Coronary artery (tissue), 2 donors: Measurements from ENCODE around the gene MICU1.
"Not testable (repeated sequence)": the region's sequence is repeated elsewhere in the genome, so short reads cannot be mapped to it uniquely, and the experiment has no call there.

Source experiments
- DNase-seq: peaks from one replicate; pipeline ENCODE4 v3.0.0-alpha.2; 2017; ENCODE audit warnings: low spot score
- H3K27ac ChIP-seq, 2 donors: fragments of 200-600 bp; sonication (generic); one replicate each; pipeline ENCODE4 v1.5.1; 2016 to 2019
- H3K4me3 ChIP-seq: fragments of 200-600 bp; sonication (generic); 2 replicates; pipeline ENCODE4 v1.5.1; 2016; ENCODE audit warnings: mild to moderate bottlenecking, moderate library complexity
- TF ChIP-seq, protein P1 (sequence below): fragments of 200-600 bp; sonication (generic); IDR thresholded peaks from one replicate; pipeline ENCODE4 v1.5.1; 2019; ENCODE audit warnings: antibody characterized with exemption

Gene MICU1

DNA sequence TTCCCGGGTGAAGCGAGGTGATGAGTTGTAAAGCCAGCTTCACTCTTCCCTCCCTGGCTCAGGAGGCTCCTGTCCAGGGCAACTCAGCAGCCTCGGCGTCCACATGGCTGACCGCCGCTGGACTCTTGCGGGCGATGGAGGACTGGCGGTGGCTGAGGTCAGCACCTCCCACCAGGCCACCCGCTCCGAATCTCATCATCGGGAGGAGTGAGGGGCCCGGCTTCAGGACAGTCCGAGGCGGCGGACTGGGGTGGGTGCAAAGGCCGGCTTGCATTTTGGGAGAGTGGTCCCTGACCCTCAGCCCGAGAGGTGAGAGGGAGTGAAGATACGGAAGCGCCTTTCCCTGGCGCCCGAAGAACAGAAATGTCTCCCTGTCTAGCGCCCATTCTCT is 271.9 kb downstream of the MICU1 start:
- Histone ChIP-seq H3K4me3 (peak overlapping the region; percentile 80), H3K27ac (peak overlapping the region; percentile 86 to 94)
- peak; percentile 82 for DNase-seq
- TF ChIP-seq, protein P1, sequence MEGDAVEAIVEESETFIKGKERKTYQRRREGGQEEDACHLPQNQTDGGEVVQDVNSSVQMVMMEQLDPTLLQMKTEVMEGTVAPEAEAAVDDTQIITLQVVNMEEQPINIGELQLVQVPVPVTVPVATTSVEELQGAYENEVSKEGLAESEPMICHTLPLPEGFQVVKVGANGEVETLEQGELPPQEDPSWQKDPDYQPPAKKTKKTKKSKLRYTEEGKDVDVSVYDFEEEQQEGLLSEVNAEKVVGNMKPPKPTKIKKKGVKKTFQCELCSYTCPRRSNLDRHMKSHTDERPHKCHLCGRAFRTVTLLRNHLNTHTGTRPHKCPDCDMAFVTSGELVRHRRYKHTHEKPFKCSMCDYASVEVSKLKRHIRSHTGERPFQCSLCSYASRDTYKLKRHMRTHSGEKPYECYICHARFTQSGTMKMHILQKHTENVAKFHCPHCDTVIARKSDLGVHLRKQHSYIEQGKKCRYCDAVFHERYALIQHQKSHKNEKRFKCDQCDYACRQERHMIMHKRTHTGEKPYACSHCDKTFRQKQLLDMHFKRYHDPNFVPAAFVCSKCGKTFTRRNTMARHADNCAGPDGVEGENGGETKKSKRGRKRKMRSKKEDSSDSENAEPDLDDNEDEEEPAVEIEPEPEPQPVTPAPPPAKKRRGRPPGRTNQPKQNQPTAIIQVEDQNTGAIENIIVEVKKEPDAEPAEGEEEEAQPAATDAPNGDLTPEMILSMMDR = no peak

DNA sequence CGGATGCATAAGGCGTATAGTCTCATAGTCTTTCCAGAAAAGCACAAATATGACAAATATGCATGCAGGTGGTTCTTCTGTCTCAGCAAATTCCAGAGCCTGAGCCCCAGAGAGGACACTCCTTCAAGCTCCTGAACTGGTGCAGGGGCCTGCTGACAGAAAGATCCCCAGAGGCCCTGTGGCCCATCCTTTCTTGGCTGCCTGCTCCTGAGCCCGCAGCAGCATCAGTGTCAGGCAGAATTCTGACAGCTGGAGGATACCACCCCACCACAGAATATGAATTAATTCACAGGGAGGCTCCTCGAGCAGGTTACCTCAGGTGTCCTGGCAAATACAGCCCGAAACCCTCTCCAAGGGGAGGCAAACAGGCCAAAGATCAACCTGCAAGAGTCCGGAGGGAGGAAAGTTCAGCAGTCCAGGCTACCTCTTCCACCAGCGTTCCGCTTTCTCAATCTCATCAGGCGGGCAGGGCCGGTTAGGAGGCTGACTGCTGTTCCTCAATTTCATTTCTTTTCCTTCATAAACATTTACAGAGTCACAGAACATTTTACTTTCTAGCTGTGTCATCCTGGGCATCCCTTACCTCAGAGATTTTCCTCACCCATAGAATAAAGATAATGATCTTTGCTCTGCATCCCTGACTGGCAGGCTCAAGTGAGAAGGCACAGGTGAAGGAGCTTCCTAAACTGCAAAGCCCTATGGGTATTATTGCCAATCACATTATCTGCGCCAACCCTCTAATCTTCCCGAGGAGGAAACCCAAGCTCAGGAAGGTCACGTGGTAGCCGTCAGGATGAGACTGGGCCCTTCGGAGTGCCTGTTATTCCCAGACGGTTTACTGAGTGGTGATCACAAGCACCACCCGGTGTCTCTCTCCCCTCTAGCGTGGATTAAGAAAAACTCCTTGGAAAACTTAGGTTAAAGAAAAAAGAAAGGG is 272.6 kb downstream of the MICU1 start:
- TF ChIP-seq, protein P1 = no peak

GRCh38 chr10:72351479-72351878 is 274.4 kb downstream of the MICU1 start:
- no peak for DNase-seq
- TF ChIP-seq, protein P1 = no peak
- no peak overlapping the region for H3K4me3 ChIP-seq
- no peak overlapping the region for H3K27ac ChIP-seq

More for the DNA sequence above, 272.6 kb downstream of the MICU1 start:
- peak overlapping the region; percentile 80 for H3K4me3 ChIP-seq
- no peak for DNase-seq
- H3K27ac ChIP-seq = peak overlapping the region; percentile 86 to 94

DNA sequence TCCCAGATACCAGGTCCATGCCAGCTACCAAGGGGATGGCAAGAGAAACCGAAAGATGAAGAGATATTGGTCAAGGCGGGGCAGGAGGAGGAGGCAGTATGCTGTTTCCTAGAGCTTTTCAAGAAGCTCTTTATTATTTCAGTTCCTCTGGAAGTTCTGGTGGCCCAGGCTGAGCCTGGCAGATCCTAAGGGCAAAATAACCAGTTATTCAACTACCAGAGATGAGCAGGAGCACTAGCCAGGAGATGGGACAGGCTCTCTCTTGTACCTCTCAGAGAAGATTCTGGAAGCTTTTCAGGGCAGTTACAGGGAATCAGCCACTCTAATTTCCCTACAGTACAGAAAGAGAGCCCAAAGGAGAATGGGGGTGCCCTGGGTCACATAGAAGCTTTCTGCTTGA is 276.4 kb downstream of the MICU1 start:
- Histone ChIP-seq H3K27ac (no peak overlapping the region), H3K4me3 (no peak overlapping the region)
- DNase-seq = no peak
- TF ChIP-seq, protein P1 = no peak

DNA sequence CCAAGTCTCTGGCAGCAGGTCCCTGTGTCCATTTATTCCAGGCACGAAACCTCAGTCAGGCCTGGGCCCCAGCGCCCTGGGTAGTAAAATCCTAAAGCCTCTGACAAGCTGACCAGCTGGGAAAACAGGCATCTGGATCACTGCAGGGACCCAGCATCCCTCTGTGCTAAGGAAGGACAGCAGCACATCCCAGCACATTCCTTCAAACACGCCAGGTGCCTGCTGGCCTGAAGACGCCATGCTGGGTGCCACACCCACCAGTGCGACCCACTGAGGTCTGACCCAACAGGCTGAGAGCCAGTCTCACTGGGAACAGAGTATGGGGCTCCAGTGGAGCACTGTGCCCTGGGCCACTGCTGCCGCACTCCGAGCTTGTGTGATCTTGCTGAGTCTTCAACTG is 277.6 kb downstream of the MICU1 start:
- TF ChIP-seq, protein P1 = no peak
- Histone ChIP-seq H3K27ac (no peak overlapping the region), H3K4me3 (no peak overlapping the region)
- no peak for DNase-seq

- DNase-seq = not testable (repeated sequence)
These were observed 279.8 kb downstream of the MICU1 start for GRCh38 chr10:72346117-72346516.

DNA sequence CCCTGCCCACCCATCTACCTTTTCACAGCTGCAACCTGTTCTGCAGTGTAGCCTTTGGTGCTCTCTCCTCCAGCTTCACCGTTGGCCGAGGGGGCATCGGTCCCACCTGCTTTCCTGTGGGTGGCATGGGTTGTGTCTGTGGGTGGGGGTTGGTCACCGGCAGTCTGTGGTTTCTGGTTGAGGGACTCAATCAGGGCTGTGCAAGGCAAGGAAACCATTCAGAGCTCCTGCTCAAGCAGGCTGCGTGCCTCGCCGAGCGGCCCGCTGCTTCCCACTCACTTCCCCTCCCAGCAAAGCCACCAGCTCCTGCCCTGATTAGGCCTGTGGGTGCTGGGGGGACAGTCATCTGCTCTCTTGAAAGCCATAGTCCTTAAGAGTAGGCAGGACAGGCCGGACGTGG is 280.9 kb downstream of the MICU1 start:
- no peak overlapping the region for H3K4me3 ChIP-seq
- DNase-seq = no peak
- no peak overlapping the region for H3K27ac ChIP-seq
- TF ChIP-seq, protein P1 = no peak

More at GRCh38 chr10:72346117-72346516, 279.8 kb downstream of the MICU1 start:
- H3K4me3 ChIP-seq, H3K27ac ChIP-seq: not testable (repeated sequence)
